NCI-H1694 treated with DMSO at 0.1 percent for 48 hours (cell line): ENCODE measurements around the gene DPP10.

Experiments
- DNase-seq: peaks from one replicate; lab custom pipeline; 2025; lab: John Stamatoyannopoulos, UW

The DPP10 gene

GRCh38 chr2:115285416-115285815, 843.0 kb downstream of the DPP10 start:
- DNase-seq = no peak

DNA sequence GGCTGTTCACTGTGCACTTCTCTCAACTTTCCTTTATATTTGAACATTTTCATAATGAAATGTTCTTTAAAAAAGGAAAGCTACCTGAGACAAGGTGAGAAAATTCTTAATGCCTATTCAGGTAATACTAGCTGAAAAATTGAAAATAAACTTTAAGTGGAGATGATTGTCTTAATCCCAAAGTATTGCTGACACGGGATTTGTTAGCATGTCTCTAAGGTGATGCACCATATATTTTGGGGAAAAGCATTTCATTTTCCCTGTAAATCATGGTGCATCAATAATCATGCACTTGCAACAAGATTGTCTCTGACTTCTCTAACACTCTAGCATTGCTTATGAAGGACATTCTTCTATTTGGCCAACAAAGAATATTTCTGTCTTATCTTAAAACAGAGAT, 848.0 kb downstream of the DPP10 start:
- DNase-seq = no peak

GRCh38 chr2:115292742-115293141, 850.3 kb downstream of the DPP10 start:
- DNase-seq = no peak

- no peak for DNase-seq
Observed at GRCh38 chr2:115294999-115295398, 852.6 kb downstream of the DPP10 start.

DNA sequence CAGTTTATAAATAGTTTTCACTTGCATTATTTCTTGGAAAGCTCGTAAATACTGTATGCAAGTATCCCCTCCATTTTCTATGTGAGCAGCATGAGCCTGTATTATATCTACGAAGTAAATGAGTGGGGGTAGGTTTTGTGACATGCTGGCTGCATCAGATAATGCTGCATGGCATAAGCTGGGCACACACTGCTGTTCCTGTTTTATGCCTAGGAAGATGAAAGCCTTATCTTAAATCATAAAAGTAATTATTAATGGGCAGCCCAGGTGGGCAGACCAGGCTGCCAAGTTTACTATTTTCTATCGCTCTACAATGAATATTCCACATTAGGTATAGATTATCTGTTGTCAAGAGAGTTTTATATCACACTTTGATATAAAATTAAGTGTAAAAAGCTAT, 854.6 kb downstream of the DPP10 start:
- no peak for DNase-seq

- DNase-seq = no peak
Observed at GRCh38 chr2:115299199-115299598, 856.8 kb downstream of the DPP10 start.

DNA sequence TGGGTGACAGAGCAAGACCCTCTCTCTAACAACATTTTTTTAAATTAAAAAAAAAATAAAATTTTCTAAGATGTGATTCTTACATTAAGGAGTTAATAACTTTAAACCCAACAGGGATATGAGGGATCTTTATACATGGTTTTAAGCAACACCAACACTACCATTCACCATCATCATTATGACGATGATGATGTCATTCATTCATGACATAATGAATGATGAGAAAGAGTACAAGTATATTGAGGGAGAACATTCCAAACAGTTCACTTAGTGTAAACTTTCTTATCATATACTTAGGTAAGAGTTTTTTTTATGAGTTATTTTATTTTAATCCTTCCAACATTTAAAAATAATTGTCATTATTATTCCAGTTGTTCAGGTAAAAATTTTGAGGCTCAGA, 863.3 kb downstream of the DPP10 start:
- no peak for DNase-seq

DNA sequence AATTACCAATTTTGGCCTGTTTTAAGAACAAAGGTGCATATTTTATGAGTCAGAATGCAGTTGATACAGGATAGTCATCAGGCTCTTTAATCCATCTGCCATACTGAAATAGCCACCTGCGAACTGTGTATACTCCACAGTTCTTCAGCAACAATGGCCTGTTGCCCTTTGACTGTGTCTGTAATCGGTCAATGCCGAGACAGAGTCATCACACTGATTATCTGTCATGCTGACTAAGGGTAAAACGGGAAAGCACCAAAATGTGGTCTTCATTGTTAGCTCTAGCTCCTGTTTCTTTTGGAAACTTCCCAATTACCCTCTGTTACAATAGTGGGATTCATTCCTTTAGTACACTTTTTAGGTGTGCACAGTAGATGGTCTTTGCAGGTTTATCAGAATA, 871.7 kb downstream of the DPP10 start:
- no peak for DNase-seq

DNA sequence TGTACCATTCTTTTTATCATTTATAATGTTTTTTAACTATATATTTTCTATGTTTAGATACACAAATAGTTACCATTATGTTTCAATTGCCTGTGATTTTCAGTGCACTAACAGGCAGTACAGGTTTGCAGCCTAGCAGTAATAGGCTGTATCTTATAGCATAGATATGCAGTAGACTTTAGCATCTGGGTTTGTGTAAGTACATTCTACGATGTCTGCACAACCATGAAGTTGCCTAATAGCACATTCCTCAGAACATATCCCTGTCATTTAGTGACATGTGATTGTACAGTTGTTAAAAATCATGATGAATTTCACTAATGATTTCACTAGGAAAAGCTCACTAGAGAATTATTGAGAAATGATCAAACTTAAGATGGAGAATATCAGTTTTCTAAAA, 884.6 kb downstream of the DPP10 start:
- no peak for DNase-seq

DNA sequence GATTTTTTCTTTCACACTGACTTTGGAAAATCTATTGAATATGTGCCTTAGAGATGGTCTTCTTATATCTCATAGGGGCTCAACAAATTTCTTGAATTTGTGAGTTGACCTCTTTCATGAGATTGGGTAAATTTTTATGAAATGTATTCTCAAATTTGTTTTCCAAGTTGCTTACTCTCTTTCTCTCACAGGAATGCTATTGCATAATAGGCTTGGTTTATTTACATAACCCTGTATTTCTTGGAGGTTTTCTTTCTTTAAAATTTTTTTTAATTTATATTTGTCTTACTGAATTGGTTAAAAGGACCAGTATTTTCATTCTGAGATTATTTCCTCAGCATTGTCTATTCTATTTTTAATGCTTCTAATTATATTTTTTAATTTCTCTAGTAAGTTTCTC, 917.1 kb downstream of the DPP10 start:
- no peak for DNase-seq

- DNase-seq = no peak
Observed at GRCh38 chr2:115364093-115364492, 921.7 kb downstream of the DPP10 start.

DNA sequence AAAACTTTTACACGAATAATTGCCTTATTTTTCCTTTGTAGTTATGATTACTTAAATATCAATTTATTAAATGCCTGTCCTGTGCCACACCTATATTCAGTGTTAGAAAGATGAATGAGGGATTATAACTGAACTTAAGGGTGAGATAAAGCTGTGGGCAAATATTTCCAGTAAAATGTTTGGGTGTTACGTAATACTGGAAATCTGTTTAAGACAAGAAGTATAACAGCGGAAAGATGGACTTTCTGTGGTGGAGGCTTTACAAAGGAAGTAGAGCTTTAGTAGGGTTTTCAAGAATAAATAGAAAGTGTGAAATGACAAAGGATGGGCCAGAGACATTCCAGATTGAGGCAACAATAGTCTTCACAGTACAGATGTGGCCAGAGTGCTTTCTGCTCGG, 927.0 kb downstream of the DPP10 start:
- DNase-seq = no peak

DNA sequence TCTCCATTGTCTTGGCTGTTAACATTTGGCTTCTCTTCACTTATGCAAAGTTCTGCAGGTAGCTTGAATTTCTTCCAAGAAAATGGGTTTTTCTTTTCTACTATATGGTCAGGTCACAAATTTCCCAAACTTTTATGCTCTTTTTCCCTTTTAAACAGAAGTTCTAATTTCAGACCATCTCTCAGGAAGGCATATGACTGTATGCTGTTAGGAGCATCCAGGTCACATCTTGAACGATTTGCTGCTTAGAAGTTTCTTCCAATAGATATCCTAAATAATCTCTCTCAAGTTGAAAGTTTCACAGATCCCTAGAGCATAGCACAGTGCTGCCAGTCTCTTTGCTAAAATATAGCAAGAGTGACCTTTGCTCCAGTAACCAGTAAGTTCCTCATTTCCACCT, 932.5 kb downstream of the DPP10 start:
- DNase-seq = no peak

DNA sequence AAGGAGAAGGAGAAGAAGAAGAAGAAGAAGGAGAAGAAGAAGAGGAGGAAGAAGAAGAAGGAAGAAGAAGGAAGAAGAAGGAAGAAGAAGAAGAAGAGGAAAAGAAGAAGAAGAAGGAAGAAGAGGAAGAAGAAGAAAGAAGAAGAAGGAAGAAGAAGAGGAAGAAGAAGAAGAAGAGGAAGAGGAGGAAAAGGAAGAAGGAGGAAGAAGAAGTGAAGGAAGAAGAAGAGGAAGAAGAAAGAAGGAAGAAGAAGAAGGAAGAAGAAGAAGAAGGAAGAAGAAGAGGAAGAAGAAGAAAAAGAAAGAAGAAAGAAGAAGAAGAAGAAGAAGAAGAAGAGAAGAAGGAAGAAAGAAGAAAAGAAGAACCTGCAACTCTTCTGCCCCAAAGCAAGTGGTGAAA, 942.0 kb downstream of the DPP10 start:
- DNase-seq = no peak

DNA sequence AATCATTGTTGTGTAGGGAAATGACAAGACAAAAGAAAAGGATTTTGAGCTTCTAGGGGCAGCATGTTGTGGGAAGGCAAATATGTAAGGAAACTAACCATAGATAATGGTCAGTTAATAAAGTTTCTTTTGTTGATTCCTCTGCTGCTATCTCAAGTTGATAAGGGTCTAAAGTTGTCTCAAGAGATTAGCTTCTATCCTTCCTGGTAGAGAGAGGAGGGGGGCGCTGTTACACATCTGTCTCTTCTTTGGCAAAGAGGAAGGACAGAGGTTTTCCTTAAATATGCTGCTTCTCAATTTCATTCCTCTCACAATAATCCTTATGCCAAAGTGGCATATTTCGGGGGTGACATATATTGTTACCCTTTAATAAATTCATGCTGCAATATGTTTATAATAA, 944.0 kb downstream of the DPP10 start:
- no peak for DNase-seq

DNA sequence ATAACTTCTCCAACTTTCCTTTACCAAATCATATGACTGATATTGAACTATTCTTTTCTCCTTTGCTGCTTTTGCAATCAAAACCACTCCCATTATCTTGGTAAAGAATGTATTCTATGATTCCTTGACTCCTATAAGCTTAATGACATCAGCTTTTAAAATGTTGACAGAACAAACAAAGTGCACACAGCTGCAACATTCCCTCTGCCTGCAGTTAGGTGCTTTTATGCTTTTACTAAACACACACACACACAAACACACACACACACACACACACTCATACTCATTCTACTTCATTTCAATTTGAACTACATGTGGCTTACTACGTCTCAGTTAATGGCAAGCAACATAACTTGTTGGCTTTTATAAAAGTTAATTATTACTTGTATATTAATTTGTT, 946.6 kb downstream of the DPP10 start:
- DNase-seq = no peak

GRCh38 chr2:115389898-115390565, 947.6 kb downstream of the DPP10 start:
- DNase-seq = no peak

GRCh38 chr2:115396579-115396978, 954.1 kb downstream of the DPP10 start:
- DNase-seq = no peak

- DNase-seq = no peak
Observed at GRCh38 chr2:115400940-115401339, 958.5 kb downstream of the DPP10 start.

GRCh38 chr2:115412501-115412900, 970.1 kb downstream of the DPP10 start:
- no peak for DNase-seq

- DNase-seq = no peak
Observed at GRCh38 chr2:115413791-115414190, 971.4 kb downstream of the DPP10 start.

DNA sequence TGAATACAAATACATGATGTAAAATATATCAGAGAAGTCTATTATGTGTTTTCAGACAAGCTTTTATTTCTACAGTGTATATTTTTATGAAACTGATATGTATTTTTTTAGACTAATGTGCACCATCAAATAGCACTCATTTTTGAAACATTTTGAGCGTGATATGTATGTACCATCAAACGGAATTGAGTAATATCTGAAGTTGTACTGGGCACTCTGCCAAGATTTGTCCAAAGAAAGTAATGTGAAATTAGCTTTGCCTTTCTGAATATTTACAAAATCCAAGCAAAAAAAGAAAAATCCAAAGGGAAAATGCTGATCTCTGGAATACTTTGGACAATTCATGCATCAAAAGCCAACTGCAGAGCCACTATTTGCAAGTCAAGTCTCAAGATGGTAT, 972.0 kb downstream of the DPP10 start:
- no peak for DNase-seq

DNA sequence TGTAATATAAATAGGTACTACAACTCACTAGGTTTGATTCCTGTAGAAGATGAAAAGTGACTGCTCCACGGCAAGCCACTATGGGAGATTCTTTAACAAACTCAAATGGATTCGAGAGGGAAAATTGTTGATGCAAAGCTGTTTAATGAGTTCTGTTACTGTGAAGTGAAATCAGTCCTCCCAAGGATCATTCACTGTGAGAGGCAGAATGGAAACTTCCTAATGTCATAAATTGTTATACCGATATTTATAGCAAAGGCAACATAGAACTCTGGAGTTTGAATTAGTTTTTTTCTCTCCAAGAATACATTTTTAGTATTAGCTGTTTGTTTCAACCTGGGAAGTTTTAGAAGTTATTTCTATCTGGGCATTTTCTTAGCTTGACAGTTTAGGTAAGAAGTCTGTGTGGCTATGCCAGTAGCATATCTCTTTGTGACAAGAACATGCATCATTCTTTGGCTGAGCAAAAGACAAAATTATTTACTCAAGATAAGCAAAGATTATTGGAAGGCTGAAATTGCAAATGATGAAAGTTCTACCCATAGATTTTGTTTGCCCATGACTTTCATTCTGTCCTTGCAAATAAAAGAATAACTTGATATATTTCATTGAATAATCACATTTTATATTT, 979.7 kb downstream of the DPP10 start:
- DNase-seq = no peak

DNA sequence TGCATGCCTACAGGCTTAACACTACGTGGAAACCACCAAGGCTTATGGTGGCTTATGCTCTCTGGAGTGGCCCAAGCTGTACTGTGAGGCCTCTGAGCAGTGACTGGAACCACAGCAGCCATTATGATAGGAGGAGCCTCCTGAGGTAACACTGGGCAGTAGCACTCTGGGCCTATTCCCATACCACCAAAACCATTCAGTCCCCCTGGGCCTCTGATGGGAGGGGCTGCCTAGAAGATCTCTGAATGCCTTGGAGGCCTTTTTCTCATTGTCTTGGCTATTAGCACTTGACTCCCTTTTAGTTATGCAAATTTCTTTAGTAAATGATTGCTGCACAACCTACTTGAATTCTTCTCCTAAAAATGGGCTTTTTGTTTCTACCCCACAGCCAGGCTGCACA, 985.0 kb downstream of the DPP10 start:
- DNase-seq = no peak
